GM23248 (cell line): ENCODE data around the gene AQP2.

Source experiments
- EZH2 ChIP-seq: fragments of 200-600 bp; sonication (generic); IDR thresholded peaks from 2 replicates; pipeline ENCODE4 v1.6.1; 2018; ENCODE audit warnings: antibody characterized with exemption, mild to moderate bottlenecking; ENCODE audit not compliant: insufficient read depth, poor library complexity, severe bottlenecking
- EZH2phosphoT487 ChIP-seq: fragments of 200-600 bp; sonication (generic); IDR thresholded peaks from 2 replicates; pipeline ENCODE4 v1.6.1; 2018; ENCODE audit warnings: antibody characterized with exemption, moderate library complexity, mild to moderate bottlenecking, low read depth; ENCODE audit not compliant: insufficient read depth

- no peak for TF ChIP-seq EZH2
- TF ChIP-seq EZH2phosphoT487: no peak
Measured at GRCh38 chr12:49942512-49942893, 8.0 kb upstream of the AQP2 start.
